H9 (cell line): ENCODE data around the gene LPXN. TPM values are rescaled to one million over a fixed set of nuclear protein-coding genes. Genes with fewer than 3 reads are reported as not detected.

Experiments
- DNase-seq: peaks from one replicate; pipeline ENCODE4 v3.0.0-alpha.2; 2017
- H2AFZ ChIP-seq: one replicate; pipeline ENCODE4 v1.6.1; 2013; ENCODE audit warnings: mild to moderate bottlenecking, low read length, control low read depth, moderate library complexity
- H2AK5ac ChIP-seq: 2 replicates; pipeline ENCODE4 v1.6.1; 2013; ENCODE audit warnings: low read length, control low read depth, mixed read lengths; ENCODE audit not compliant: insufficient read length
- H2BK120ac ChIP-seq: one replicate; pipeline ENCODE4 v1.6.1; 2013; ENCODE audit warnings: low read depth, mild to moderate bottlenecking, low read length, control low read depth, inconsistent platforms; ENCODE audit not compliant: poor library complexity, severe bottlenecking
- H2BK12ac ChIP-seq: 2 replicates; pipeline ENCODE4 v1.6.1; 2013; ENCODE audit warnings: low read length, control low read depth, mixed read lengths, low read depth; ENCODE audit not compliant: insufficient read length
- H2BK15ac ChIP-seq: 2 replicates; pipeline ENCODE4 v1.6.1; 2013; ENCODE audit warnings: low read depth, low read length, control low read depth
- H2BK20ac ChIP-seq: one replicate; pipeline ENCODE4 v1.6.1; 2013; ENCODE audit warnings: low read depth, mild to moderate bottlenecking, low read length, control low read depth, inconsistent platforms; ENCODE audit not compliant: poor library complexity, severe bottlenecking
- H2BK5ac ChIP-seq: 2 replicates; pipeline ENCODE4 v1.6.1; 2013; ENCODE audit warnings: low read length, control low read depth, mixed read lengths; ENCODE audit not compliant: insufficient read length
- H3K14ac ChIP-seq: 2 replicates; pipeline ENCODE4 v1.6.1; 2013; ENCODE audit warnings: low read length, control low read depth; ENCODE audit not compliant: insufficient read depth
- H3K18ac ChIP-seq: 2 replicates; pipeline ENCODE4 v1.6.1; 2013; ENCODE audit warnings: low read depth, mild to moderate bottlenecking, mixed read lengths, low read length, control low read depth; ENCODE audit not compliant: insufficient read length
- H3K23ac ChIP-seq: 2 replicates; pipeline ENCODE4 v1.6.1; 2013; ENCODE audit warnings: low read length, control low read depth, mixed read lengths, low read depth; ENCODE audit not compliant: insufficient read length
- H3K23me2 ChIP-seq: 2 replicates; pipeline ENCODE4 v1.6.1; 2013; ENCODE audit warnings: low read depth, mild to moderate bottlenecking, mixed read lengths, low read length, control low read depth; ENCODE audit not compliant: insufficient read length, poor library complexity, severe bottlenecking
- H3K27ac ChIP-seq: 2 replicates; pipeline ENCODE4 v1.5.1; 2013; ENCODE audit warnings: low read length, control low read depth, mixed read lengths, low read depth; ENCODE audit not compliant: insufficient read length
- H3K27me3 ChIP-seq: 2 replicates; pipeline ENCODE4 v1.6.1; 2013; ENCODE audit warnings: low read length, control low read depth, inconsistent platforms; ENCODE audit not compliant: insufficient read depth
- H3K4ac ChIP-seq: 2 replicates; pipeline ENCODE4 v1.6.1; 2013; ENCODE audit warnings: low read depth, mild to moderate bottlenecking, control low read depth, inconsistent platforms, low read length, moderate library complexity
- H3K4me1 ChIP-seq: 2 replicates; pipeline ENCODE4 v1.6.1; 2013; ENCODE audit warnings: low read length, control low read depth, inconsistent platforms; ENCODE audit not compliant: insufficient read depth
- H3K4me2 ChIP-seq: 2 replicates; pipeline ENCODE4 v1.6.1; 2013; ENCODE audit warnings: low read length, control low read depth, mixed read lengths; ENCODE audit not compliant: insufficient read length, insufficient read depth
- H3K56ac ChIP-seq: 2 replicates; pipeline ENCODE4 v1.6.1; 2013; ENCODE audit warnings: low read depth, mild to moderate bottlenecking, mixed read lengths, low read length, control low read depth; ENCODE audit not compliant: insufficient read length
- H3K79me1 ChIP-seq: 2 replicates; pipeline ENCODE4 v1.6.1; 2013; ENCODE audit warnings: low read depth, mild to moderate bottlenecking, moderate library complexity, low read length, control low read depth, inconsistent platforms; ENCODE audit not compliant: insufficient read depth, poor library complexity, severe bottlenecking
- H3K79me2 ChIP-seq: 2 replicates; pipeline ENCODE4 v1.6.1; 2013; ENCODE audit warnings: low read length, control low read depth, inconsistent platforms; ENCODE audit not compliant: insufficient read depth
- H3K9ac ChIP-seq: 2 replicates; pipeline ENCODE4 v1.6.1; 2013; ENCODE audit warnings: low read length, control low read depth, mixed read lengths; ENCODE audit not compliant: insufficient read length; ENCODE audit errors: extremely low read depth
- H3K9me3 ChIP-seq: one replicate; pipeline ENCODE4 v1.6.1; 2013; ENCODE audit warnings: low read depth, low read length, inconsistent platforms; ENCODE audit not compliant: control insufficient read depth
- H3T11ph ChIP-seq: one replicate; pipeline ENCODE4 v1.6.1; 2013; ENCODE audit warnings: mild to moderate bottlenecking, low read length, control low read depth, inconsistent platforms
- H4K20me1 ChIP-seq: one replicate; pipeline ENCODE4 v1.6.1; 2013; ENCODE audit not compliant: control insufficient read depth, insufficient read length, insufficient read depth
- H4K5ac ChIP-seq: 2 replicates; pipeline ENCODE4 v1.6.1; 2013; ENCODE audit warnings: low read depth, mild to moderate bottlenecking, mixed read lengths, low read length, control low read depth; ENCODE audit not compliant: insufficient read length
- H4K8ac ChIP-seq: replicated peaks from 2 replicates; pipeline ENCODE4 v1.6.1; 2013; ENCODE audit warnings: low read length, control low read depth, mixed read lengths, low read depth; ENCODE audit not compliant: insufficient read length
- H4K91ac ChIP-seq: 2 replicates; pipeline ENCODE4 v1.6.1; 2013; ENCODE audit warnings: low read depth, mild to moderate bottlenecking, moderate library complexity, mixed read lengths, low read length, control low read depth; ENCODE audit not compliant: insufficient read length
- H3K27ac Mint-ChIP-seq, 3 experiments: 2 replicates in 2 of 3; 3 replicates in 1 of 3; pipeline ENCODE4 v1.8.0; 2020 to 2021; ENCODE audit warnings: mixed read lengths in 3 of 3, mild to moderate bottlenecking in 1 of 3, moderate library complexity in 1 of 3
- H3K27me3 Mint-ChIP-seq: 2 replicates; pipeline ENCODE4 v1.8.0; 2021; ENCODE audit warnings: low read depth, mild to moderate bottlenecking, moderate library complexity, mixed read lengths
- H3K36me3 Mint-ChIP-seq, 3 experiments: 2 replicates in 2 of 3; 3 replicates in 1 of 3; pipeline ENCODE4 v1.8.0; 2020 to 2021; ENCODE audit warnings: low read depth in 3 of 3, mixed read lengths in 3 of 3; ENCODE audit not compliant: insufficient read depth in 1 of 3
- H3K4me1 Mint-ChIP-seq, 2 experiments: 2 replicates each; pipeline ENCODE4 v1.8.0; 2020; ENCODE audit warnings: mixed read lengths in 2 of 2
- H3K4me3 Mint-ChIP-seq, 2 experiments: 2 replicates in 1 of 2; 3 replicates in 1 of 2; pipeline ENCODE4 v1.8.0; 2020 to 2021; ENCODE audit warnings: mild to moderate bottlenecking in 2 of 2, mixed read lengths in 2 of 2, moderate library complexity in 1 of 2
- H3K9me3 Mint-ChIP-seq, 2 experiments: 2 replicates in 1 of 2; 3 replicates in 1 of 2; pipeline ENCODE4 v1.8.0; 2020; ENCODE audit warnings: mild to moderate bottlenecking in 2 of 2, mixed read lengths in 2 of 2, moderate library complexity in 1 of 2
- CTCF ChIP-seq: fragments of 200-600 bp; sonication (generic); conservative IDR thresholded peaks from 3 replicates; pipeline ENCODE4 v1.8.0; 2021; ENCODE audit warnings: antibody characterized with exemption, mild to moderate bottlenecking
- WGBS: extraction: QIAGEN DNeasy Blood & Tissue Kit; methylation state at CpG from one replicate; pipeline ENCODE4 v1.1.7; 2013; ENCODE audit warnings: missing lambda C conversion rate, low lambda C conversion rate, mixed read lengths; ENCODE audit not compliant: insufficient read length; ENCODE audit errors: extremely low coverage; 5-methylcytosine and 5-hydroxymethylcytosine counted together
- total RNA-seq: library from RNA; stranded (reverse); gene quantifications from 2 replicates; pipeline ENCODE4 v1.2.1, GENCODE V29; 2021

The LPXN gene
- total RNA-seq, 1 experiment from 2014 or later: 1.4 TPM

- no peak overlapping the region for H2BK15ac ChIP-seq
- H4K8ac ChIP-seq: no peak overlapping the region
- no peak overlapping the region for H3K4me2 ChIP-seq
- Mint-ChIP-seq H3K36me3 (no peaks in the 10 kb centered on the region; a peak in 1 of 7 replicates), H3K4me1 (peaks cover 0 to 2% of the 10 kb centered on the region in 2 experiments; a peak in 1 of 4 replicates), H3K9me3 (no peaks in the 10 kb centered on the region), H3K4me3 (no peak overlapping the region), H3K27ac (peak overlapping the region in 1 of 3 experiments; percentile 75; a peak in 1 of 7 replicates), H3K27me3 (no peaks in the 10 kb centered on the region; the same call in 1 of the 2 replicates)
- H3T11ph ChIP-seq: no peak overlapping the region
- no peak for DNase-seq
- no peak overlapping the region for H2BK5ac ChIP-seq
- no peak overlapping the region for H3K9ac ChIP-seq
- no CpG with 5 or more reads among the region's 6 CpGs for WGBS
- no peak overlapping the region for H2BK20ac ChIP-seq
- no peak overlapping the region for H2BK12ac ChIP-seq
- H3K56ac ChIP-seq: no peak overlapping the region
- H3K23ac ChIP-seq: no peak overlapping the region
- H4K20me1 ChIP-seq: no peaks in the 10 kb centered on the region
- H3K4ac ChIP-seq: no peak overlapping the region
- no peaks in the 10 kb centered on the region; the same call in 1 of the 2 replicates for H3K4me1 ChIP-seq
- H2AK5ac ChIP-seq: no peak overlapping the region
- no peaks in the 10 kb centered on the region for H3K23me2 ChIP-seq
- no peak overlapping the region for H3K14ac ChIP-seq
- H3K27ac ChIP-seq: no peak overlapping the region
- no peaks in the 10 kb centered on the region for H3K79me2 ChIP-seq
- no peaks in the 10 kb centered on the region for H3K9me3 ChIP-seq
- no peaks in the 10 kb centered on the region for H3K79me1 ChIP-seq
- H4K5ac ChIP-seq: no peak overlapping the region
- H3K18ac ChIP-seq: no peak overlapping the region
- H4K91ac ChIP-seq: no peak overlapping the region
- H2BK120ac ChIP-seq: no peak overlapping the region
- TF ChIP-seq CTCF: no peak
- no peak overlapping the region for H2AFZ ChIP-seq
- H3K27me3 ChIP-seq: no peaks in the 10 kb centered on the region
These were observed 71.4 kb downstream of the LPXN start for GRCh38 chr11:58504232-58504631.
